Fibroblast of lung (primary cell): ENCODE data around the gene RBMX2. TPM values are rescaled to one million over a fixed set of nuclear protein-coding genes. Genes with fewer than 3 reads are reported as not detected.

ENCODE experiments used
- DNase-seq, 2 donors: peaks; one replicate each; pipeline versions ENCODE4 v3.0.0 to v3.0.0-alpha.2; 2010; ENCODE audit warnings: low read depth in 2 of 2
- H2AFZ ChIP-seq: 2 replicates; pipeline ENCODE4 v1.5.1; 2012; ENCODE audit warnings: low read length, control low read depth, inconsistent platforms
- H3K27ac ChIP-seq: 2 replicates; pipeline ENCODE4 v1.5.1; 2011; ENCODE audit warnings: low read length, control low read depth; ENCODE audit not compliant: insufficient read depth
- H3K27me3 ChIP-seq: 2 replicates; pipeline ENCODE4 v1.5.1; 2011; ENCODE audit warnings: mild to moderate bottlenecking, low read length; ENCODE audit not compliant: control insufficient read depth, insufficient read depth
- H3K36me3 ChIP-seq: 2 replicates; pipeline ENCODE4 v1.5.1; 2011; ENCODE audit warnings: low read length; ENCODE audit not compliant: control insufficient read depth, insufficient read depth
- H3K4me1 ChIP-seq: 2 replicates; pipeline ENCODE4 v1.5.1; 2011; ENCODE audit warnings: low read length; ENCODE audit not compliant: control insufficient read depth, insufficient read depth; ENCODE audit errors: extremely low read depth
- H3K4me2 ChIP-seq: 2 replicates; pipeline ENCODE4 v1.5.1; 2011; ENCODE audit warnings: low read length, control low read depth; ENCODE audit not compliant: insufficient read depth; ENCODE audit errors: extremely low read depth
- H3K4me3 ChIP-seq, 4 experiments: fragments of 200-600 bp in 1 of 4; sonication (generic) in 1 of 4; replicated peaks in 1 of 4; 2 replicates each; pipeline ENCODE4 v1.5.1; 2011 to 2016; ENCODE audit warnings: low read length in 4 of 4, low read depth in 3 of 4, mild to moderate bottlenecking in 3 of 4, control low read depth in 2 of 4, inconsistent platforms in 1 of 4, mixed read lengths in 1 of 4; ENCODE audit not compliant: insufficient read depth in 1 of 4; ENCODE audit errors: control extremely low read depth in 1 of 4
- H3K79me2 ChIP-seq: 2 replicates; pipeline ENCODE4 v1.5.1; 2012; ENCODE audit warnings: mild to moderate bottlenecking, low read length, inconsistent platforms; ENCODE audit not compliant: control insufficient read depth, insufficient read depth
- H3K9ac ChIP-seq: 2 replicates; pipeline ENCODE4 v1.5.1; 2011; ENCODE audit warnings: mild to moderate bottlenecking, low read length, control low read depth; ENCODE audit not compliant: insufficient read depth
- H3K9me3 ChIP-seq: 2 replicates; pipeline ENCODE4 v1.5.1; 2012; ENCODE audit warnings: low read depth, low read length; ENCODE audit not compliant: control insufficient read depth, insufficient read depth
- H4K20me1 ChIP-seq: 2 replicates; pipeline ENCODE4 v1.5.1; 2011; ENCODE audit warnings: low read length; ENCODE audit not compliant: control insufficient read depth, insufficient read depth; ENCODE audit errors: extremely low read depth
- EZH2 ChIP-seq: IDR thresholded peaks from 2 replicates; pipeline ENCODE4 v1.5.1; 2012; ENCODE audit warnings: low read length, control low read depth, mild to moderate bottlenecking; ENCODE audit errors: missing control alignments
- polyA plus RNA-seq, 2 donors: library from polyadenylated mRNA; depleted of rRNA in 1 of 2; stranded (reverse) in 1 of 2; unstranded in 1 of 2; fragments of >200 nt; gene quantifications; 2 replicates each; pipeline ENCODE4 v1.2.1, GENCODE V29; 2011 to 2012; ENCODE audit warnings: missing spikeins in 1 of 2
- total RNA-seq: library from RNA; depleted of rRNA; stranded (reverse); fragments of >200 nt; gene quantifications from 2 replicates; pipeline ENCODE4 v1.2.1, GENCODE V29; 2014
- TF ChIP-seq, protein P1 (sequence below), 2 donors: IDR thresholded peaks in 1 of 2; conservative IDR thresholded peaks in 1 of 2; 1 replicate in 1 of 2; 2 replicates in 1 of 2; pipeline ENCODE4 v1.5.1; 2011 to 2012; ENCODE audit warnings: low read length in 2 of 2, control low read depth in 1 of 2, inconsistent platforms in 1 of 2, low read depth in 1 of 2, mild to moderate bottlenecking in 1 of 2

The RBMX2 gene
- total and polyA plus RNA-seq, 2 donors (not counting 1 experiment from before 2014, with no cell fraction given) = 20.8 to 32.0 TPM

GRCh38 chrX:130393451-130394074 is 8.2 kb upstream of the RBMX2 start:
- H3K4me2 ChIP-seq = no peak overlapping the region
- H3K4me3 ChIP-seq = no peak overlapping the region
- peak; percentile 27 to 50 for DNase-seq
- no peaks in the 10 kb centered on the region for H4K20me1 ChIP-seq
- no peak overlapping the region for H3K27ac ChIP-seq
- TF ChIP-seq, protein P1, sequence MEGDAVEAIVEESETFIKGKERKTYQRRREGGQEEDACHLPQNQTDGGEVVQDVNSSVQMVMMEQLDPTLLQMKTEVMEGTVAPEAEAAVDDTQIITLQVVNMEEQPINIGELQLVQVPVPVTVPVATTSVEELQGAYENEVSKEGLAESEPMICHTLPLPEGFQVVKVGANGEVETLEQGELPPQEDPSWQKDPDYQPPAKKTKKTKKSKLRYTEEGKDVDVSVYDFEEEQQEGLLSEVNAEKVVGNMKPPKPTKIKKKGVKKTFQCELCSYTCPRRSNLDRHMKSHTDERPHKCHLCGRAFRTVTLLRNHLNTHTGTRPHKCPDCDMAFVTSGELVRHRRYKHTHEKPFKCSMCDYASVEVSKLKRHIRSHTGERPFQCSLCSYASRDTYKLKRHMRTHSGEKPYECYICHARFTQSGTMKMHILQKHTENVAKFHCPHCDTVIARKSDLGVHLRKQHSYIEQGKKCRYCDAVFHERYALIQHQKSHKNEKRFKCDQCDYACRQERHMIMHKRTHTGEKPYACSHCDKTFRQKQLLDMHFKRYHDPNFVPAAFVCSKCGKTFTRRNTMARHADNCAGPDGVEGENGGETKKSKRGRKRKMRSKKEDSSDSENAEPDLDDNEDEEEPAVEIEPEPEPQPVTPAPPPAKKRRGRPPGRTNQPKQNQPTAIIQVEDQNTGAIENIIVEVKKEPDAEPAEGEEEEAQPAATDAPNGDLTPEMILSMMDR (conservative IDR thresholded peaks at IDR 0.05 in 1 of 2, IDR thresholded peaks at IDR 0.05 in 1 of 2; ENCODE audit: low read depth in 1 of 2, low read length in 2 of 2) = peak; percentile 60 to 78
- no peak for TF ChIP-seq EZH2
- no peak overlapping the region for H2AFZ ChIP-seq
- no peaks in the 10 kb centered on the region for H3K79me2 ChIP-seq
- H3K36me3 ChIP-seq = no peaks in the 10 kb centered on the region
- no peak overlapping the region for H3K9ac ChIP-seq
- no peaks in the 10 kb centered on the region for H3K27me3 ChIP-seq
- H3K9me3 ChIP-seq = no peaks in the 10 kb centered on the region
- no peaks in the 10 kb centered on the region for H3K4me1 ChIP-seq

GRCh38 chrX:130395341-130395740 is 6.4 kb upstream of the RBMX2 start:
- no peak overlapping the region for H3K4me3 ChIP-seq
- no peaks in the 10 kb centered on the region for H3K36me3 ChIP-seq
- TF ChIP-seq, protein P1 (conservative IDR thresholded peaks at IDR 0.05 in 1 of 2, IDR thresholded peaks at IDR 0.05 in 1 of 2; ENCODE audit: low read depth in 1 of 2, low read length in 2 of 2) = no peak
- no peak for TF ChIP-seq EZH2
- DNase-seq = no peak
- H3K27me3 ChIP-seq = no peaks in the 10 kb centered on the region
- no peaks in the 10 kb centered on the region for H3K79me2 ChIP-seq
- H3K9ac ChIP-seq = no peak overlapping the region
- H3K27ac ChIP-seq = no peak overlapping the region
- no peak overlapping the region for H3K4me2 ChIP-seq
- H4K20me1 ChIP-seq = no peaks in the 10 kb centered on the region
- no peaks in the 10 kb centered on the region for H3K4me1 ChIP-seq
- no peak overlapping the region for H2AFZ ChIP-seq
- H3K9me3 ChIP-seq = no peaks in the 10 kb centered on the region

DNA sequence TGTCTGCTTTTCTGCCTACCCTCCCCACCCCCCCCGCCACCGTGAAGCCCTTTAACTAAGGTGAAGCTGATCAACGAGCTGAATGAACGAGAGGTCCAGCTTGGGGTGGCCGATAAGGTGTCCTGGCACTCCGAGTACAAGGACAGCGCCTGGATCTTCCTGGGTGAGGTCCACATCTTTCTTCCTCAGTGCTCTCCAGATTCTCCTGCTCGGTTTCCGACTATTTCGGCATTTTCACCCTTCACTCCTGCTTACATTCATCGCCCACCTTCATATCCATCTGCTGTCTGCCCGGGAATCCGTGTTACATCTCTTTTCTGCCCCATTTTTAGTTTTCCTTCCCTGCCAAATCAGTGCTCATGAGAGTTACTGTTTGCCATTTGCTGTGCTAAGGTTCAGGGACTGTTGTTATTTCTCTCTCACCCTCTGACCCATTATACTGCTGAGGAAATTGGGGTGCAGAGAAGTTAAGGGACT is 459 bp downstream of the RBMX2 start:
- H3K4me1 ChIP-seq = no peaks in the 10 kb centered on the region
- no peaks in the 10 kb centered on the region for H3K27me3 ChIP-seq
- H3K9ac ChIP-seq = peak overlapping the region; percentile 26
- H3K79me2 ChIP-seq = peaks cover 8% of the 10 kb centered on the region
- no peaks in the 10 kb centered on the region for H4K20me1 ChIP-seq
- H2AFZ ChIP-seq = no peak overlapping the region
- H3K4me2 ChIP-seq = peak overlapping the region; percentile 77
- H3K36me3 ChIP-seq = peaks cover 2% of the 10 kb centered on the region
- TF ChIP-seq EZH2 = no peak
- TF ChIP-seq, protein P1 (conservative IDR thresholded peaks at IDR 0.05 in 1 of 2, IDR thresholded peaks at IDR 0.05 in 1 of 2; ENCODE audit: low read depth in 1 of 2, low read length in 2 of 2) = no peak
- peak overlapping the region; percentile 50 for H3K27ac ChIP-seq
- DNase-seq = no peak
- no peaks in the 10 kb centered on the region for H3K9me3 ChIP-seq
- H3K4me3 ChIP-seq = peak overlapping the region; percentile 47 to 91 (median 63)
